Mucosa of descending colon (tissue), 3 donors: ENCODE data around the gene MRPL19. TPM values are rescaled to one million over a fixed set of nuclear protein-coding genes. Genes with fewer than 3 reads are reported as not detected.
"Not testable (repeated sequence)": the region's sequence is repeated elsewhere in the genome, so short reads cannot be mapped to it uniquely, and the experiment has no call there.

Source experiments
- ATAC-seq: fragments of 200-7000 bp; cut with Tn5 transposase; one replicate; pipeline ENCODE4 v1.9.1; 2020; ENCODE audit warnings: mild to moderate bottlenecking, moderate library complexity
- DNase-seq, 3 donors: peaks; one replicate each; pipeline ENCODE4 v3.0.0-alpha.2; 2020
- H3K36me3 ChIP-seq: fragments of 200-600 bp; one replicate; pipeline ENCODE4 v1.8.0; 2021; ENCODE audit warnings: low read depth, mild to moderate bottlenecking
- H3K4me1 ChIP-seq: fragments of 200-600 bp; one replicate; pipeline ENCODE4 v1.8.0; 2021; ENCODE audit warnings: low read depth, mild to moderate bottlenecking
- H3K4me3 ChIP-seq: fragments of 200-600 bp; one replicate; pipeline ENCODE4 v1.8.0; 2021; ENCODE audit warnings: mild to moderate bottlenecking
- H3K9me3 ChIP-seq: fragments of 200-600 bp; one replicate; pipeline ENCODE4 v1.8.0; 2021; ENCODE audit warnings: mild to moderate bottlenecking
- CTCF ChIP-seq: fragments of 200-600 bp; IDR thresholded peaks from one replicate; pipeline ENCODE4 v1.8.0; 2022; ENCODE audit warnings: antibody characterized with exemption, mild to moderate bottlenecking
- intact Hi-C, 2 donors: fragments of 100-400 bp; cut with DNase I in 1 of 2; cut with micrococcal nuclease in 1 of 2; formaldehyde crosslinking; loops; one replicate each; pipeline versions ENCODE4 v1.11.0 to v1.11.1; 2022; cut with DNase I, micrococcal nuclease
- total RNA-seq, 3 donors: library from RNA; stranded (reverse); fragmentation: NEBNext Ultra II Directional in 2 of 3; extraction: Animal tissue kit (Norgen Biotek cat#: 25700) in 2 of 3; gene quantifications; one replicate each; pipeline versions ENCODE4 v1.2.1 to v1.2.4, GENCODE V29; 2021 to 2023
- donor health status: DM: no; HTN: no; CAD: no; lungs with moderate emphysema.
- donor health status: DM: no; HTN: no; CAD: no.
- donor health status: DM: no; HTN: yes; CAD: no.

The MRPL19 gene
- total RNA-seq, 3 donors from 2014 or later = 34.6 to 53.3 (median 45.1) TPM

- H3K4me1 ChIP-seq = no peaks in the 10 kb centered on the region
- ATAC-seq (no peak), DNase-seq (no peak)
- H3K4me3 ChIP-seq = no peak overlapping the region
- H3K9me3 ChIP-seq = no peaks in the 10 kb centered on the region
- intact Hi-C loops = no loop called here
- TF ChIP-seq CTCF = no peak
- H3K36me3 ChIP-seq = no peaks in the 10 kb centered on the region
These were observed 21.3 kb downstream of the MRPL19 start for GRCh38 chr2:75667884-75668283.

- H3K4me3 ChIP-seq, intact Hi-C loops, H3K36me3 ChIP-seq, H3K9me3 ChIP-seq, ATAC-seq, H3K4me1 ChIP-seq, DNase-seq: not testable (repeated sequence)
These were observed 28.8 kb downstream of the MRPL19 start for GRCh38 chr2:75675423-75675822.

DNA sequence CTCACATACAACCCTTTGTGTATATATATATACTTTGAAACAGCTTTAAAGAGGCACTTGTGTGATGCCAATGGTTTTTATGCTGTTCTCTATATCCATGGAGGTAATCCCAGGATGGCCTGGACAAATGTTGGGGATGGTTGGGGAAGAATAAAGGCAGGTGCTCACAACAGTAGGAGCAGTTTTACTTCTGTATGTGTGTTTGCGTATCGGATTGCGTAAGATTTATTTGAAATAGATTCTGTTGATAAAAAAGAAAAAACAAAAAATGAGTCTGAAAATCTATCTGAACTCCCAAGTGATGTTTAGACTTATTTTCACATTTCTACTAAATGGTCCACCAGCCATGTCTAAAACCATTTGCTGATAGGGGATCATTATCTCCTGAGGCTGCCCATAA lies 29.3 kb downstream of the MRPL19 start:
- TF ChIP-seq CTCF = no peak
- DNase-seq (no peak), ATAC-seq (no peak)
- intact Hi-C loops = no loop called here
- no peaks in the 10 kb centered on the region for H3K9me3 ChIP-seq
- no peaks in the 10 kb centered on the region for H3K4me1 ChIP-seq
- no peak overlapping the region for H3K4me3 ChIP-seq
- H3K36me3 ChIP-seq = no peaks in the 10 kb centered on the region

DNA sequence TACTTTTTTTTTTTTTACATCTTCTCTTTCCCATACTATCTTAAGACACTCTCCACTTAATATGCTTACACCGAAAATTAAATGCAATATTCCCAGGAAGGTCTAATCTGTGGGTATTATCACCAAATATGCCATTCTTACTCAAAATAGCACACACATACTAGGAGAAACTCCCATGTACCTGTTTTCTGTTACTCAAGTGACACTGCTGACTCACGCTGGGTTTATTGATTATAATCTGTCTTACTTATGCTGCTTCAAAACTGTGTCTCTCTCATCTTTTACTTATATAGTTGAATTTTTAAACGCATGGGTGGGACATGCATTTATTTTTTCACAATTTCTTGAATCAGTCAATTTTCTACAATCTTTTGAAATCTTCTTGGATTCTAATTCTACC lies 29.9 kb downstream of the MRPL19 start:
- H3K36me3 ChIP-seq = no peaks in the 10 kb centered on the region
- H3K4me3 ChIP-seq = no peak overlapping the region
- DNase-seq (no peak), ATAC-seq (no peak)
- intact Hi-C loops = no loop called here
- no peaks in the 10 kb centered on the region for H3K4me1 ChIP-seq
- no peaks in the 10 kb centered on the region for H3K9me3 ChIP-seq
- TF ChIP-seq CTCF = no peak

DNA sequence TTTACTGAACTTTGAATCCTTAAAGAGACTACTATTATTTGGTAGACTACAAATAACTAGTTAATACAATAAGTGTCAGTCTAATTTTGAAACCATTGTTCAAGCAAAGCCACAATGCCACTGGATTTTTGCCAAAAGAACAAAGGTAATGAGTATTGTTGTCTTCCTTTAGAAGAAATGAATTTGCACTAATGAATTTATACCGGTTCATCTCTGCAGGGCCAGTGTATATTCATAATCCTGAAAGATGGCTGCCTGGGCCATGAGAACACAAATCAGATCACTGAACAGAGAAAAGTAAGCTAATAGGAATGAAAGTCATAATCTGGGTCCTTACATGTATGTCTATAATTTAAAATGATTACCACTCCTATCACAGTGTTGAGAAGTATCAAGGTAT lies 33.0 kb downstream of the MRPL19 start:
- intact Hi-C loops = no loop called here
- Histone ChIP-seq H3K36me3 (no peaks in the 10 kb centered on the region), H3K9me3 (no peaks in the 10 kb centered on the region), H3K4me3 (no peak overlapping the region), H3K4me1 (no peaks in the 10 kb centered on the region)
- no peak for ATAC-seq
- TF ChIP-seq CTCF = no peak
- DNase-seq = no peak

DNA sequence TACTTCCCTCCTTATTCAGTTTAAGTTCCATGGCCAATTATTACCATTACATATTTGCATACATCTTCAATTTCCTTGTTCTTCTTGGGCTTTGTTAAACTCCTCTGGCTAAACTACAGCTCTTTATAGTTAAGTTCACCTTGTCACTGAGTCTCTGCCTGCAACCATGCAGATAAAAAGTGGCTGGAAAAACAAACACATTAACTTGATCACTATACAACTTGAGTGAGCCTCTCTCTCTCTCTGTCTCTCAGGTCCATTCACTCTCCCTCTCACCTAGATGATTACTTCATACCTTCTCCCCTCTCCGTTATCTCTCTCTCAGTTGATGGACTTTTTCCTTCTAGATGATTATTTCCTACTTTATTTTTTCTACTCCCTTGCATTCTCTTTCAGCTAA lies 33.8 kb downstream of the MRPL19 start:
- no peak overlapping the region for H3K4me3 ChIP-seq
- no peak for TF ChIP-seq CTCF
- H3K36me3 ChIP-seq = no peaks in the 10 kb centered on the region
- intact Hi-C loops = no loop called here
- no peak for DNase-seq
- H3K9me3 ChIP-seq = no peaks in the 10 kb centered on the region
- no peaks in the 10 kb centered on the region for H3K4me1 ChIP-seq
- no peak for ATAC-seq

- DNase-seq, ATAC-seq, H3K36me3 ChIP-seq, H3K4me1 ChIP-seq, H3K4me3 ChIP-seq, H3K9me3 ChIP-seq, intact Hi-C loops: not testable (repeated sequence)
These were observed 36.8 kb downstream of the MRPL19 start for GRCh38 chr2:75683430-75683829.
